Keratinocyte (primary cell): ENCODE results near the gene VIPR2. TPM values are rescaled to one million over a fixed set of nuclear protein-coding genes. Genes with fewer than 3 reads are reported as not detected.

ENCODE experiments used
- DNase-seq: peaks from one replicate; pipeline ENCODE4 v3.0.0-alpha.2; 2011; ENCODE audit warnings: low read depth, missing footprints, low spot score
- FAIRE-seq: peaks from 2 replicates; lab custom pipeline; 2011; peaks lifted over from hg19 to GRCh38; lab: Jason Lieb, UNC
- H2AFZ ChIP-seq: 2 replicates; pipeline ENCODE4 v1.6.0; 2012; ENCODE audit warnings: low read length, control low read depth, inconsistent platforms; ENCODE audit not compliant: control insufficient read depth
- H3K27ac ChIP-seq: 2 replicates; pipeline ENCODE4 v1.5.1; 2011; ENCODE audit warnings: low read length; ENCODE audit not compliant: control insufficient read depth, insufficient read depth
- H3K27me3 ChIP-seq: 3 replicates; pipeline ENCODE4 v1.6.0; 2011; ENCODE audit warnings: low read length; ENCODE audit not compliant: control insufficient read depth, insufficient read depth; ENCODE audit errors: extremely low read depth
- H3K36me3 ChIP-seq, 2 experiments: 2 replicates in 1 of 2; 3 replicates in 1 of 2; pipeline ENCODE4 v1.5.1; 2011; ENCODE audit warnings: low read length in 2 of 2, mild to moderate bottlenecking in 1 of 2; ENCODE audit not compliant: control insufficient read depth in 2 of 2, insufficient read depth in 2 of 2; ENCODE audit errors: extremely low read depth in 1 of 2
- H3K4me1 ChIP-seq: 3 replicates; pipeline ENCODE4 v1.5.1; 2011; ENCODE audit warnings: low read length; ENCODE audit not compliant: control insufficient read depth, insufficient read depth; ENCODE audit errors: extremely low read depth
- H3K4me2 ChIP-seq: 3 replicates; pipeline ENCODE4 v1.6.0; 2011; ENCODE audit warnings: low read depth, low read length; ENCODE audit not compliant: control insufficient read depth, insufficient read depth; ENCODE audit errors: extremely low read depth
- H3K4me3 ChIP-seq, 3 experiments: fragments of 200-600 bp in 1 of 3; sonication (generic) in 1 of 3; 2 replicates in 2 of 3; 3 replicates in 1 of 3; pipeline ENCODE4 v1.5.1; 2011 to 2016; ENCODE audit warnings: low read length in 3 of 3, mild to moderate bottlenecking in 3 of 3, control low read depth in 2 of 3, inconsistent platforms in 1 of 3, low read depth in 1 of 3, mixed read lengths in 1 of 3, mixed run types in 1 of 3, moderate library complexity in 1 of 3; ENCODE audit not compliant: control insufficient read depth in 2 of 3, insufficient read depth in 2 of 3; ENCODE audit errors: extremely low read depth in 1 of 3
- H3K79me2 ChIP-seq: 2 replicates; pipeline ENCODE4 v1.6.0; 2012; ENCODE audit warnings: low read length; ENCODE audit not compliant: control insufficient read depth, insufficient read depth
- H3K9ac ChIP-seq: 3 replicates; pipeline ENCODE4 v1.6.0; 2011; ENCODE audit warnings: low read length; ENCODE audit not compliant: control insufficient read depth, insufficient read depth; ENCODE audit errors: extremely low read depth
- H3K9me1 ChIP-seq: 3 replicates; pipeline ENCODE4 v1.6.0; 2011; ENCODE audit warnings: low read length; ENCODE audit not compliant: control insufficient read depth, insufficient read depth; ENCODE audit errors: extremely low read depth
- H3K9me3 ChIP-seq: 2 replicates; pipeline ENCODE4 v1.5.1; 2012; ENCODE audit warnings: low read depth, low read length; ENCODE audit not compliant: control insufficient read depth
- H4K20me1 ChIP-seq: 3 replicates; pipeline ENCODE4 v1.6.0; 2011; ENCODE audit warnings: low read length; ENCODE audit not compliant: control insufficient read depth, insufficient read depth; ENCODE audit errors: extremely low read depth
- EZH2 ChIP-seq: IDR thresholded peaks from one replicate; pipeline ENCODE4 v1.6.1; 2012; ENCODE audit warnings: inconsistent platforms, mild to moderate bottlenecking, low read length, moderate library complexity
- dilution Hi-C: fragments of 300-500 bp; cut with MboI; formaldehyde crosslinking; loops from one replicate; pipeline ENCODE4 v1.7.0; 2020; ENCODE audit warnings: low sequenced_read_pairs; ENCODE audit not compliant: extremely low pct_ligation_motif_present
- polyA plus RNA-seq, 5 experiments: library from polyadenylated mRNA; depleted of rRNA in 3 of 5; stranded (reverse) in 3 of 5; stranded (forward) in 1 of 5; unstranded in 1 of 5; fragments of >200 nt; gene quantifications; 1 replicate in 1 of 5; 2 replicates in 3 of 5; 3 replicates in 1 of 5; pipeline versions ENCODE4 v1.2.1 to v1.2.3, GENCODE V29; 2011 to 2012; ENCODE audit warnings: missing spikeins in 2 of 5, low read depth in 1 of 5, low replicate concordance in 1 of 5
- TF ChIP-seq, protein P1 (sequence below), 3 experiments: IDR thresholded peaks in 1 of 3; conservative IDR thresholded peaks in 1 of 3; optimal IDR thresholded peaks in 1 of 3; 2 replicates in 2 of 3; 3 replicates in 1 of 3; pipeline versions ENCODE3 to v1.5.1; 2011; ENCODE audit warnings: low read length in 3 of 3, mild to moderate bottlenecking in 3 of 3, moderate library complexity in 2 of 3, control low read depth in 1 of 3, inconsistent platforms in 1 of 3; ENCODE audit not compliant: insufficient read depth in 2 of 3; ENCODE audit errors: extremely low read depth in 1 of 3

VIPR2 gene
- polyA plus RNA-seq, 1 donor (not counting 4 experiments of a cell fraction or from before 2014, with no cell fraction given): not detected

DNA sequence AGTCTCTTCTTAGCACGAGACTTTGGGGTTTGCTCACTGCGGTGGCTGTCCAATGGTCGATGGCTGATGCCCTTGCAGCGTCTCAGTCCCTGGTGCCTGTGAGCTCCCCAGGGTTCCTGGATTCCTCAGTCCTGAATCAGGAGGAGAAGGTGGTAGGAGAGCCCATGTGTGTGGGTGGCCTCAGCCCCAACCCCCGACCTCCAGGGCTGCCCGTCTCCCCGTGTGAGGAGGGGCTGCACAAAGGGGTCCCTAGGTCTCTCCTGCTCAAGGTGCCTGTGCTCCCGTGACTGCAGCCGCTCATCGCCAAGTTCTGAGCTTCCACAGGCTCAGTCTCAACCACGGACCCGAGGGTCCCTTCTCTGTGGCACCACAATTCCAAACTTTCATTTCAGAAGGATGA, 142.9 kb downstream of the VIPR2 start:
- no peak overlapping the region for H3K9ac ChIP-seq
- H3K36me3 ChIP-seq: no peaks in the 10 kb centered on the region
- no peak overlapping the region for H2AFZ ChIP-seq
- dilution Hi-C loops: no loop called here
- DNase-seq (no peak), FAIRE-seq (no peak)
- no peaks in the 10 kb centered on the region for H3K9me1 ChIP-seq
- H3K27me3 ChIP-seq: no peaks in the 10 kb centered on the region
- no peaks in the 10 kb centered on the region for H3K79me2 ChIP-seq
- no peaks in the 10 kb centered on the region for H3K4me1 ChIP-seq
- TF ChIP-seq EZH2: no peak
- TF ChIP-seq, protein P1, sequence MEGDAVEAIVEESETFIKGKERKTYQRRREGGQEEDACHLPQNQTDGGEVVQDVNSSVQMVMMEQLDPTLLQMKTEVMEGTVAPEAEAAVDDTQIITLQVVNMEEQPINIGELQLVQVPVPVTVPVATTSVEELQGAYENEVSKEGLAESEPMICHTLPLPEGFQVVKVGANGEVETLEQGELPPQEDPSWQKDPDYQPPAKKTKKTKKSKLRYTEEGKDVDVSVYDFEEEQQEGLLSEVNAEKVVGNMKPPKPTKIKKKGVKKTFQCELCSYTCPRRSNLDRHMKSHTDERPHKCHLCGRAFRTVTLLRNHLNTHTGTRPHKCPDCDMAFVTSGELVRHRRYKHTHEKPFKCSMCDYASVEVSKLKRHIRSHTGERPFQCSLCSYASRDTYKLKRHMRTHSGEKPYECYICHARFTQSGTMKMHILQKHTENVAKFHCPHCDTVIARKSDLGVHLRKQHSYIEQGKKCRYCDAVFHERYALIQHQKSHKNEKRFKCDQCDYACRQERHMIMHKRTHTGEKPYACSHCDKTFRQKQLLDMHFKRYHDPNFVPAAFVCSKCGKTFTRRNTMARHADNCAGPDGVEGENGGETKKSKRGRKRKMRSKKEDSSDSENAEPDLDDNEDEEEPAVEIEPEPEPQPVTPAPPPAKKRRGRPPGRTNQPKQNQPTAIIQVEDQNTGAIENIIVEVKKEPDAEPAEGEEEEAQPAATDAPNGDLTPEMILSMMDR (optimal IDR thresholded peaks at IDR 0.05 in 1 of 3, IDR thresholded peaks at IDR 0.05 in 1 of 3, conservative IDR thresholded peaks at IDR 0.05 in 1 of 3; ENCODE audit: extremely low read depth in 1 of 3, insufficient read depth in 2 of 3, low read length in 3 of 3): no peak
- no peak overlapping the region for H3K4me3 ChIP-seq
- no peaks in the 10 kb centered on the region for H4K20me1 ChIP-seq
- no peak overlapping the region for H3K27ac ChIP-seq
- H3K4me2 ChIP-seq: no peak overlapping the region
- H3K9me3 ChIP-seq: no peaks in the 10 kb centered on the region

- no peak for FAIRE-seq
- Histone ChIP-seq H3K4me3 (no peak overlapping the region), H3K79me2 (no peaks in the 10 kb centered on the region), H3K27me3 (no peaks in the 10 kb centered on the region), H3K9ac (no peak overlapping the region), H2AFZ (no peak overlapping the region), H3K36me3 (no peaks in the 10 kb centered on the region), H3K4me2 (no peak overlapping the region), H4K20me1 (no peaks in the 10 kb centered on the region), H3K9me1 (no peaks in the 10 kb centered on the region), H3K27ac (no peak overlapping the region), H3K4me1 (no peaks in the 10 kb centered on the region), H3K9me3 (no peaks in the 10 kb centered on the region)
- DNase-seq: no peak
- dilution Hi-C loops: no loop called here
- TF ChIP-seq, protein P1 (optimal IDR thresholded peaks at IDR 0.05 in 1 of 3, IDR thresholded peaks at IDR 0.05 in 1 of 3, conservative IDR thresholded peaks at IDR 0.05 in 1 of 3; ENCODE audit: extremely low read depth in 1 of 3, insufficient read depth in 2 of 3, low read length in 3 of 3): no peak
- TF ChIP-seq EZH2: no peak
Observed at GRCh38 chr7:159000859-159001435, 143.7 kb downstream of the VIPR2 start.
